Measurements from ENCODE around the gene MCRIP2. TPM values are rescaled to one million over a fixed set of nuclear protein-coding genes. Genes with fewer than 3 reads are reported as not detected.

Gene MCRIP2
- total and polyA plus RNA-seq, 12 donors: 68.8 to 474 (median 95.2) TPM

DNA sequence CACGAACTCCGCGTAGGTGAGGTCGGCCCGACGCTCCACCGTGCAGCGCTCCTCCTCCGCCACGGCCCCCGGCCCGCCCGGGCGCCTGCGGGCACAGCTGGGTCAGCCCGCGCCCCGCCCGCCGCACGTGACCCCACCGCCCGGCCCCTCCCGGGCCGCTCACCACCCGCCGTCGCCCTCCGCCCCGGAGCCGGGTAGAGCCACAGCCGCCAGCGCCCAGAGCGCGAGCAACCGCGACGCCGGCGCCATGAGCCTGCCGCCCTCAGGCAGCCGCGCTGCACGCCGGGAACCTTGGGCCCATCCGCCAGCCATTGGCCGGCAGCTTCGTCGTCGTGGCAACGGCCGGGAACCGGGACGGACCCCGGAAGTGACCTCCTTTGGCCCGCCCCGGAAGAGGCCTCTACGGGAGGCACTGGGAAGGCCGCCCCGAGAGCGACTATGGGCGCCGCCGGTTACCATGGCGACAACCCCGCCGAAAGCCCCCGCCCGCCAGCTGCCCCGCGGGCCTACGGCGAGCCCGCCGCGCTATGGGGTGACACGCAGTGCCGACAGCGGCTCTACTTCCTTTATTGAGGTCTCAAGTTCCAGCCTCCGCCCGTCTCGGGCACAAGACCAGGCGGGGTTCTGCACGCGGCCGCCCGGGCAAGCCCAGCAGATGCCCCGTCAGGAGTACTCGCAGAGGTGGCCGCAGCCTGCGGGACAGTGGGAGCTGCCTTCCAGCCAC lies 42.6 kb downstream of the MCRIP2 start, which contains the start of gene JMJD8:
JMJD8 (minus strand) TSS at position 264 of the 724 bp plus-strand sequence; CDS start at position 249, 15 bp downstream.
- peaks cover 32 to 67% (median 55%) of the 10 kb centered on the region in 9 donors for H3K4me1 ChIP-seq
- peak within 1 kb of the TSS in 9 of 10 donors; percentile 64 to 88 (median 82) for H3K27ac ChIP-seq
- peak within 1 kb of the TSS; percentile 40 to 94 (median 76) for H3K4me3 ChIP-seq
- DNase-seq (peak; percentile 97 to 99), ATAC-seq (peak; percentile 64 to 83 (median 76))
- TF ChIP-seq CTCF (IDR thresholded peaks at IDR 0.05): no peak
- no peaks in the 10 kb centered on the region for H3K27me3 ChIP-seq
- H3K36me3 ChIP-seq: peaks cover 0 to 48% (median 19%) of the 10 kb centered on the region in 9 donors
- intact Hi-C loops (cut with DNase I): no loop called here
- no peaks in the 10 kb centered on the region for H3K9me3 ChIP-seq
- 3 to 4% methylated on average over 87 to 88 of the region's 91 CpGs for WGBS, 2 donors

GRCh38 chr16:684961-685696 lies 43.5 kb downstream of the MCRIP2 start:
- Histone ChIP-seq H3K4me3 (peak overlapping the region; percentile 40 to 94 (median 76)), H3K27me3 (no peaks in the 10 kb centered on the region), H3K27ac (peak overlapping the region in 5 of 10 donors; percentile 70 to 85 (median 82)), H3K36me3 (peaks cover 0 to 48% (median 19%) of the 10 kb centered on the region in 9 donors), H3K4me1 (peaks cover 37 to 71% (median 58%) of the 10 kb centered on the region in 9 donors), H3K9me3 (no peaks in the 10 kb centered on the region)
- DNase-seq (no peak), ATAC-seq (peak in 1 of 8 donors; percentile 1)
- WGBS, 2 donors: 94 to 95% methylated on average over 61 of the region's 61 CpGs
- TF ChIP-seq CTCF (IDR thresholded peaks at IDR 0.05): no peak
- intact Hi-C loops (cut with DNase I): no loop called here

GRCh38 chr16:685967-686366 lies 44.3 kb downstream of the MCRIP2 start:
- TF ChIP-seq CTCF (IDR thresholded peaks at IDR 0.05): peak in 6 of 9 donors; percentile 25 to 47 (median 36)
- H3K4me3 ChIP-seq: no peak overlapping the region
- ATAC-seq (no peak), DNase-seq (no peak)
- intact Hi-C loops (cut with DNase I): no loop called here
- H3K36me3 ChIP-seq: peaks cover 0 to 48% (median 19%) of the 10 kb centered on the region in 9 donors
- H3K27me3 ChIP-seq: no peaks in the 10 kb centered on the region
- no peaks in the 10 kb centered on the region for H3K9me3 ChIP-seq
- H3K27ac ChIP-seq: no peak overlapping the region
- H3K4me1 ChIP-seq: peaks cover 39 to 73% (median 61%) of the 10 kb centered on the region in 9 donors
- 71 to 76% methylated on average over 10 of the region's 10 CpGs for WGBS, 2 donors

- H3K9me3 ChIP-seq: no peaks in the 10 kb centered on the region
- 95% methylated on average over 51 of the region's 51 CpGs for WGBS, 2 donors
- no peak for ATAC-seq
- no peak for TF ChIP-seq CTCF (IDR thresholded peaks at IDR 0.05)
- intact Hi-C loops (cut with DNase I): no loop called here
- H3K36me3 ChIP-seq: peaks cover 0 to 43% (median 16%) of the 10 kb centered on the region in 9 donors
- H3K27me3 ChIP-seq: peaks cover 0 to 6% (median 2%) of the 10 kb centered on the region in 7 donors
- peaks cover 32 to 66% (median 54%) of the 10 kb centered on the region in 9 donors for H3K4me1 ChIP-seq
- no peak overlapping the region for H3K4me3 ChIP-seq
- DNase-seq: no peak
- H3K27ac ChIP-seq: no peak overlapping the region
Measured at GRCh38 chr16:686459-687260, 45.0 kb downstream of the MCRIP2 start.

All from heart right ventricle (tissue), 16 donors.